Chondrocyte (in vitro differentiated cells): ENCODE measurements around the gene SFXN5. TPM values are rescaled to one million over a fixed set of nuclear protein-coding genes. Genes with fewer than 3 reads are reported as not detected.
A peak's percentile ranks its signal among the peaks of the same experiment; 100 is the strongest.

ENCODE experiments used
- DNase-seq: peaks from one replicate; pipeline ENCODE4 v3.0.0; 2021; ENCODE audit warnings: mixed read lengths, low spot score
- H3K27ac Mint-ChIP-seq: one replicate; pipeline ENCODE4 v1.8.0; 2021; ENCODE audit warnings: mild to moderate bottlenecking, moderate library complexity, mixed read lengths; ENCODE audit not compliant: unreplicated experiment
- H3K27me3 Mint-ChIP-seq: 2 replicates; pipeline ENCODE4 v1.8.0; 2021; ENCODE audit warnings: low read depth, mixed read lengths
- H3K36me3 Mint-ChIP-seq: 2 replicates; pipeline ENCODE4 v1.8.0; 2021; ENCODE audit warnings: low read depth, mixed read lengths
- H3K4me1 Mint-ChIP-seq: 2 replicates; pipeline ENCODE4 v1.8.0; 2021; ENCODE audit warnings: low read depth, mild to moderate bottlenecking, mixed read lengths
- H3K4me3 Mint-ChIP-seq: one replicate; pipeline ENCODE4 v1.8.0; 2021; ENCODE audit warnings: mild to moderate bottlenecking, moderate library complexity, mixed read lengths; ENCODE audit not compliant: unreplicated experiment
- H3K9me3 Mint-ChIP-seq: 2 replicates; pipeline ENCODE4 v1.8.0; 2021; ENCODE audit warnings: low read depth, mixed read lengths
- CTCF ChIP-seq: fragments of 200-600 bp; sonication (generic); IDR thresholded peaks from 2 replicates; pipeline ENCODE4 v1.5.0; 2021; ENCODE audit warnings: antibody characterized with exemption, mild to moderate bottlenecking, moderate library complexity
- total RNA-seq: library from RNA; stranded (reverse); gene quantifications from 3 replicates; pipeline ENCODE4 v1.2.1, GENCODE V29; 2021

SFXN5 gene
- total RNA-seq, 1 donor from 2014 or later = 10.6 TPM

GRCh38 chr2:72975017-72975416 lies 96.5 kb downstream of the SFXN5 start:
- H3K27me3 Mint-ChIP-seq = no peaks in the 10 kb centered on the region
- no peak overlapping the region for H3K27ac Mint-ChIP-seq
- no peak for TF ChIP-seq CTCF
- peaks cover 4% of the 10 kb centered on the region for H3K36me3 Mint-ChIP-seq
- no peak for DNase-seq
- no peak overlapping the region for H3K4me3 Mint-ChIP-seq
- no peaks in the 10 kb centered on the region for H3K4me1 Mint-ChIP-seq
- H3K9me3 Mint-ChIP-seq = no peaks in the 10 kb centered on the region

GRCh38 chr2:72974436-72974754 lies 97.1 kb downstream of the SFXN5 start:
- H3K4me3 Mint-ChIP-seq = no peak overlapping the region
- H3K36me3 Mint-ChIP-seq = peaks cover 4% of the 10 kb centered on the region
- DNase-seq = no peak
- no peaks in the 10 kb centered on the region for H3K9me3 Mint-ChIP-seq
- H3K4me1 Mint-ChIP-seq = no peaks in the 10 kb centered on the region
- H3K27me3 Mint-ChIP-seq = no peaks in the 10 kb centered on the region
- H3K27ac Mint-ChIP-seq = no peak overlapping the region
- no peak for TF ChIP-seq CTCF

- Mint-ChIP-seq H3K27me3 (no peaks in the 10 kb centered on the region), H3K4me1 (no peaks in the 10 kb centered on the region), H3K4me3 (no peak overlapping the region), H3K27ac (no peak overlapping the region), H3K36me3 (peaks cover 4% of the 10 kb centered on the region), H3K9me3 (no peaks in the 10 kb centered on the region)
- peak; percentile 73 for DNase-seq
- TF ChIP-seq CTCF = peak; percentile 86
Measured at GRCh38 chr2:72973566-72974435, 97.7 kb downstream of the SFXN5 start.

- Mint-ChIP-seq H3K9me3 (no peaks in the 10 kb centered on the region), H3K27ac (no peak overlapping the region), H3K27me3 (no peaks in the 10 kb centered on the region), H3K36me3 (peaks cover 4% of the 10 kb centered on the region), H3K4me1 (no peaks in the 10 kb centered on the region), H3K4me3 (no peak overlapping the region)
- no peak for TF ChIP-seq CTCF
- peak; percentile 58 for DNase-seq
Measured at GRCh38 chr2:72973137-72973535, 98.4 kb downstream of the SFXN5 start.

GRCh38 chr2:72972352-72973136 lies 99.0 kb downstream of the SFXN5 start:
- no peak overlapping the region for H3K27ac Mint-ChIP-seq
- H3K4me1 Mint-ChIP-seq = no peaks in the 10 kb centered on the region
- H3K36me3 Mint-ChIP-seq = peaks cover 4% of the 10 kb centered on the region
- H3K9me3 Mint-ChIP-seq = no peaks in the 10 kb centered on the region
- H3K4me3 Mint-ChIP-seq = no peak overlapping the region
- no peaks in the 10 kb centered on the region for H3K27me3 Mint-ChIP-seq
- peak; percentile 79 for DNase-seq
- TF ChIP-seq CTCF = no peak
